ENCODE measurements around the gene SERGEF.

Gene SERGEF

DNA sequence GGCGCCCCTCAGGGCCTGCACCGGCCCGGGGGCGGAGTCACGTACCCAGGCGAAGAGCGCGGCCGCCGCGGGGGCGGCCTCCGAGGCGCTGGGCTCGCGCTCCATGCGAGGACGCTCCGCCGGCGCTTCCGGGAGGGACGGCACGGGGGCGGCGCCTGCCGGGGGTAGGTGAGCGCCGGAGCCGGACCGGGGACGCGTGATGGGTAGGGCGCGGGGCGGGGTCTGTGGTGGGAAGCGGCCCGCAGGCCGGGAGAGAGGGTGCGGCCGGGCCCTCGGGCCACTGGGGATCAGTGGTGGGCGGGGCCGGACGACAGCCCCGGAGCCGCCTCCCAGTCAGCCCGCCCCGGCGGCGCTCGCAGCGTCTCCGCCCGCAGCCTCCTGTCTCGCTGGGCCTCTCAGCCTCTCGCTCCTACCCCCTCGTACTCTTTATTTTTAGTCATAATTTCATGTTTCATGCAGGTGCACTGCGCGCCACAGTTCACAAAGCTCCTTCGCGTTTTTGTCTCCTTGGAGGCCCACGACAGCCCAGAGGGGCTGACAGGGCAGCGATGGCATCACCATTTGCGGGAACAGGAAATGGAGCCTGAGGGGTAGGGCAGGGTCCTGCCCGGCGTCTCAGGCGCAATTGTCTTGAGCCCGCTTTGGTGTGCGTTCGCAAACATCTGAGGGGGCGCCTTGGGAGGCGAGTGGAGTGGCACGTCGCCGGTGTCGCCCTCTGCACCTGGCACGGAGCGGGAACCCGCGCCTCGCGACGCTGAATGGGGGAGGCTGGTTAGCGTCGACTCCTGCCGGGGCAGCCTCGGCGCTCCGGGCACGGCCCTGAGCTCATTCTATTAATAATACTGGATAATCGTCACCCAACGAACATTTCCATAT lies at the start of gene SERGEF:
Gene SERGEF, minus strand, starts transcription at position 142 of the 876 bp plus-strand sequence. Its CDS starts 37 bp downstream, at position 105.
- DNase-seq, result peak; percentile 94

DNA sequence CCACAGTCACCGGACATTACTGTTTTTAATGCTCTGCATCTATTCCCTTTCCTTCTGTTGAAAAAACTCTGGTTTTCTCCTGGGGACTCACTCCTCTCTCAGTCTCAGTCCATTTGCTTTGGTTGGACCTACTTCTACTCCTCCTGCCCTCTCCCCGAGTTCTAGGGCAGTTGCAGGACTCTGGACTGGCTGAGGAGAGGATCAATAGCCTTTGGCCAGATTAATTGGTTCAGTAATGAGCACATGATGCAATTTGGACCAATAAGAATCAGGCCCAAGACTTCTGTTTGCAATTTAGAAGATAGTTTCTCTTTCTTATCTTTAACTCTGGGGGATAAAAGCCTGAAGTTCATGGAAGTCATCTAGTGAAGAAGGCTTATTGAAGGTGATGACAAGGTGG lies 48.5 kb upstream of the SERGEF start:
- no peak for DNase-seq

DNA sequence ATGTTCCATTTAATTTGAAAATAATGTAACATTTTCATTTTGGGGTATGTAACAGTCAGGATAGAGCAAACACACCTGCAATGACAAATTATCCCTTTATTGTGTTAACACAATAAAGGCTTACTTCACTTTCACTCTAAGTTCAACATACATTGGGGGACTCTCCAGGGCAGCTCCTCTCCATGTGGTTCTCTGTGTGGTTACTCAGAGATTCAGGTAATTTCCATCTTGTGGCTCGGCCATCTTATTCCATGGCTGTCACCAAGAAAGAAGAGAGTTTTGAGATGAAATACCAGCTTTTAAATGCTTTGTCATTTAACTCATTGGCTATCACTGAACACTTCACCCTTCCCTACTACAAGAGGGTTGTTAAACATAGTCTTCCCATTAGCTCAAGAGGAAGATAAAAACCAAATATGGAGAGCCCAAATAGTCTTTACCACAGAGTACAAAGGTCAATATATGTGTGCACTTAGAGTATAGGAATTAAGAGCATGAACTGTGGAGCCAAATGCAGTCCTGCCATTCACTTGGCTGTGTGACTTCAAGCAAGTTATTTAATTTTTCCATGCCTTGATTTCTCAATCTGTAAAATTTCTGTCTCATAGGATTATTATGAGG lies 43.8 kb upstream of the SERGEF start:
- no peak for DNase-seq

DNA sequence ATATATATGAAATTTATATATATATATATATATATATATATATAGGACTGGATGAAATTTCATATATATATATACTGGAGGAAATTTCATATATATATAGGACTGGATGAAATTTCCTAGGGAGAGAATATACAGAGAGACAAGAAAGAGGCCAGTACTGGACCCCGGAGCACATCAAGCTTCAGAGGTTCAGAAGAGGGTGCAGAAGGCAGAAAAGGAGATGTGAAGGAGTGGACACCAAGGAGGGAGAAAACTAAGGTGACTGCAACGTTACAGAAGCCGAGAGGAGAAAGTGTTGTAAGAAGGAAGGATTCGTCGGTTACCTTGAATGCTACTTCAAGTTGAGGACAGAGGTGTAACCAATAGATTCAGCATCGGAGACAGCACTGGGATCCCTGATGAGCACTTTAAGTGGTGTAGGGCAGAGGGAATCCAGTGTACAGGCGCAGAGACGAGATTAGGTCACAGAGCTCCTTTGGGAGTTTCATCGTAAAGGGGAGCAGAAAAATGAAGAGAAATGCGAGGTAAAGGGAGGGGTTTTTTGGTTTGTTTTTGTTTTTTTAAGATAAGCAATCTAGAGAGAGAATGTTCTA lies 41.8 kb upstream of the SERGEF start:
- DNase-seq, result no peak

DNA sequence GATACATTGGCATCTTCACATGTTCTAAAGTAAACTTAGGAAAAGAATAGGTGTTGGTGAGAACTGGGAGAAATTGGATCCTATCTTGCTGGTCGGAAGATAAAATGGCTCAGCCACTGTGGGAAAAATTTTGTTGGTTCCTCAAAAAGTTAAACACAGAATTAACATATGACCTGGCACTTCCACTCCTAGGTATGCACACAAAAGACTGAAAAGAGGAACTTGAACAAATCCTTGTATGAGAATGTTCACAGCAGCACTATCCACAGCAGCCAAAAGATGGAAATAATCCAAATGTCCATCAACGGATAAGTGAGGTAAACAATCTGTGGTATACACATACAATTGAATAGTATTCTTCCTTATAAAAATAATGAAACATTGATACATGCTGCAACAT lies 38.0 kb upstream of the SERGEF start:
- DNase-seq, result no peak

DNA sequence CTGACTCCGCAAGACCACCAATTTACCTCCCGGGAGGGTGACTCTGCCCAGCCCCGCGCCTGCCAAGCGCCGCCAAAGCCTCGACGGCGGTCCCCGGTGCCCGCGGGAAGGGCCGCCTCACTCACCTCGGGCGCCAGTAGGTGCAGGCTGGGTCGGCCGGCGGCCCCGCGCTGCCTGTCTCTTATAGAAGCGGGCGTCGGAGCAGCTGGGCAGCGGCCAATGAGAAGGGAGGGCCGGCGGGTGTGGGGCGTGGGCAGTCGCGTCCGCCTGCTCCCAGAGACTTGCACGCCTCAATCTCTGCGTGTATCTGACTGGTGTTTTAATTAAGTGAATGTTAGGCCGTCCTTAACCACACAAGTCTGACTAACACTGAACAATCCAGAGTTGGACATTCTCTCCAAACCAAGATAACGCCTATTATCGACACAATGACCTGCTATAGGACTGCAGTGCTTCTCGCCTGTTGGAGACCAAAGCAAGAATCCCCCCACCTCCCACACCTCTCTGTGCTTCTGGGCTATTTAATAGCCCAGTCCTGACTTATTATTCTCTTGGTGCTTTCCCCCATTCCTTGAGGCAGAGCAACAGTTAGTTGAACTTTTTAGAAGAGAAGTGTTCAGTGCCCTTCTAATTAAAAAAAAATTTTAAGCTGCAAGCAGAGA lies 33.4 kb upstream of the SERGEF start, which contains the start of gene TPH1:
Gene TPH1, minus strand, starts transcription at position 154 of the 662 bp plus-strand sequence. CDS start 5,507 bp downstream, outside the sequence.
- DNase-seq, result no peak

DNA sequence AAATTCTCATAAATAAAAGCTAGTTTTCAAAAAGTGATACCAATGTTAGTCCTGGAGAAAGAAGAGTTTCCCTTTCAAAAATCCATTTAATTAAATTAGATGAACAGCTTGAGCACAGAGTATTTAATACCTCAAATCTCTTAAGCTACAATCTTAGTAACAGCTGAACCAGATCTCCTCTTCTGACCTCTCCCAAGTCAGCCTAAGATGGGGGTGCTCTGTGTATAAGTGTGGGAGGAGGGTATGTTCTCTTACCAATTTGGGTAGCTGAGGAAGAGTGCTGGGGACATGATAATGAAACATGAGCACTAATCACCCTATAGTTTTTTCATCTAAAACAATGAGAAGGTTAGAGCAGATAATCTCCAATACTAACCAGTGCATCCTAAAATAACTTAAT lies 23.6 kb upstream of the SERGEF start:
- no peak for DNase-seq

DNA sequence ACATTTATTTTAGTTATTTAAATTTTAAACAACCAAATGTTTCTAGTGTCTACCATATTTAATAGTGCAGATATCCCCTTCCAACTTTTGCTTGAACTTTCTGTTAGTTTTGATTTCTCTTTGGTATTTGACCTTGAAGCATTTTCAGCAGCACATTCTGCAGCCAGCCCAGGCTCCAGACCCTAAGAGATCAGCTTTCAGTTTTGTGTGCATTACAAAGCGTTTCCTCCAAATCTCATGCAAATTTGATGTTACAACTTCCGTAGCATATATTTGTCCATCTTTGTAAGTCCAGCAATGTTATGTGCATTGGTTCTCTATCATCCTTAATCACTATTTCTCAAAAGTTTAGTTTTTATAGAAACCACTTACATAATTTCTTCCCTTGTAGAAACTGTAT lies 14.6 kb upstream of the SERGEF start:
- no peak for DNase-seq

DNA sequence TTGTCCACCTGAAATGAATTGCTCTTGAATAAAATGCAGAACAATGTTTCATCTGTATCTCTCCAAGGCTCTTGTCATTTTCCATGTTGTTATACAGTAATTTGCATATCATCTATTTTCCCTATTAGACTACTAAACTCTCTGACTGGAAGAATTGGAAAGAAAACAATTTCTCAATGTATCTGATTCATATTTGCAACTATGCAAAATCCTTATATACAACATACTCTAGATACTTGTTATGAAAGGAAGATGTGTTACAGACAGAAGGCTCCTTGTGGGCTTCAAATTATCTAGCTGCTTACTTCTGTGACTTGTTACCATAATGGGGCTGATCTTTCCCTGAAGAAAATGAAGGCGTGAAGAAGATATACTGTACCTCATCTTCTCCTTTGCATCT lies 9.6 kb upstream of the SERGEF start:
- no peak for DNase-seq

DNA sequence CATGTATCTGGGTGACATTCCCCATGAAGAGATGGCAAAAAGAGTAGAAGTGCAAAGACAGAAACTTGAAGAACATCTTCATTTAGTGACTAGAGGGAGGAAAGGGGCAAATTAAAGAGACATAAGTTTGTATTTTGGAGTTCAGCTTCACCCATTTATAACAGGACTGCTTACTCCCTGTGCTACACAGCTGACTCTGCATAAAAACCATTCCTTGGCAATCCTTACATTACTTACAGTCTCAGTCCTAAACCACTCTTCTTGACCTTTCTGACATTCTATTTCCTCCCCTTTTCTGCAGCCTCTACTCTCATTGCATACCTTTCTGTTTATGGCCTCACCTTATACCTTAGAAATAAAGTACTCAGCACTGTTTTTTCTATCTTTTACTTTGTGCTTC lies 6.8 kb upstream of the SERGEF start:
- DNase-seq, result no peak

DNA sequence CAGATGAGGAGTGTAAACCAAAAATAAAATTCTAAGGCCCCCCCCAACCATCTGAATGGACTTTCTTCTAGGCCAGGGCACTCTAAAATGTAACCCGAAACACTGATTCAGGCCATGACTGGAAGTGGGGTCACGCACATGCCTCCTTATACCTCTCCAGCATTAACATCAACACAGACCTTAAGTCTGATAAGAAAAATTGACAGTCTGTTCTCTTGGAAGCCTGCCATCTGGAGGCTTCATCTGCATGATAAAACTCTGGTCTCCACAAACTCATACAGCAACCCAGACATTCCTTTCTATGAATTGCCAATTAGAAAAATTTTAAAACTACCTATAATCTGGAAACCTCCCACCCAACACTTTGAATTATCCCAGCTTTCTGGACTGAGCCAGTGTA lies 3.9 kb upstream of the SERGEF start:
- DNase-seq, result no peak

DNA sequence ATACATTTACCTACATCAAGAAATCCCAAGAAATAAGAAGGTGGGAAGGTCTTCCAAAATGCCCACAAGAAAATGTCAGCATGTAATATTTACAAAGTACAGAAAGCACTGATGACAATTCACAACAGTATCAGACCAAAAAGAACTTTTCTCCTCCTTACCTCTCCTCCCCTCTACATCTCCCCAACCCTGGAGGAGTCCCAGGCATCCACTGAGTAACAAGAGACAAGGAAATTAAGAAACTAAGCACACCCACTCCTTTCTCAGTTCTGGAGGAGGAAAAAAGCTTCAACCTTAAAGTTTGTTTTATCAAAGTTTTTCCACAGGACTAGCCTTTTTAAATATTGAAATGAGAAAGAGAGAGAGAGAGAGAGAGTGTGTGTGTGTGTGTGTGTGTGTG lies 2.0 kb upstream of the SERGEF start:
- DNase-seq, result no peak

DNA sequence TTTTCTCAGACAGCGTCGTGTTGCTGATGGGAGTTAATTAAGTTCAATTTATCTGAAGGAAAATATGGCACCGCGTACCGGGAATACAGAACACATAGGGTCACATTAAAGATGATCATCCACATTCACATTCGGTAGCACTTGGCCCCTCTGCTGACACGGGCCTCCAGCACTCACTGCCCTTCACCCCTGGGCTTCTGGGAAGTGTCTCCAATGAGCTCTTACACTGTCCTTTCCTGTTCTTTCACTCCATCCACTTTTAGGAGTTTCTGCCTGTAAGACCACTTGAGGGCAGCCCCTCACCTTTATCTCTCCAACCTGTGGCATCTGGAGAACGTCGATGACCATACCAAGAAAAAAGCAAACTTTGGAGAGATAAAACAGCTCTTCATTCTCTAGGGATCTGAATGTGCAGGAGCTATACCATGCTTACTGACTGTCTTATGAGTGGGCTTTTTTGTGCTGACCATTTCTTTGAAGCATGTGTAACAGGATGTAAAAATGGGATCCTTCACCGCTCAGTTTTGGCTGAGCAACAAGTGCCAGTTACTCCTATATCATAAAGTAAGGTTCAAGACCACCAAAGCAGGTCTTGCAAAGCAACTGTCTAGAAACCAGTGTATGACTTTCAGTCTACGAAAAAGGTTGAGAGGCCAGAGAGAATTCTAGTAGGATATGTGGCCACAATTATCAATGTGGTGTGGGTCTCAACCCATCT lies 1.1 kb upstream of the SERGEF start:
- DNase-seq, result no peak

DNA sequence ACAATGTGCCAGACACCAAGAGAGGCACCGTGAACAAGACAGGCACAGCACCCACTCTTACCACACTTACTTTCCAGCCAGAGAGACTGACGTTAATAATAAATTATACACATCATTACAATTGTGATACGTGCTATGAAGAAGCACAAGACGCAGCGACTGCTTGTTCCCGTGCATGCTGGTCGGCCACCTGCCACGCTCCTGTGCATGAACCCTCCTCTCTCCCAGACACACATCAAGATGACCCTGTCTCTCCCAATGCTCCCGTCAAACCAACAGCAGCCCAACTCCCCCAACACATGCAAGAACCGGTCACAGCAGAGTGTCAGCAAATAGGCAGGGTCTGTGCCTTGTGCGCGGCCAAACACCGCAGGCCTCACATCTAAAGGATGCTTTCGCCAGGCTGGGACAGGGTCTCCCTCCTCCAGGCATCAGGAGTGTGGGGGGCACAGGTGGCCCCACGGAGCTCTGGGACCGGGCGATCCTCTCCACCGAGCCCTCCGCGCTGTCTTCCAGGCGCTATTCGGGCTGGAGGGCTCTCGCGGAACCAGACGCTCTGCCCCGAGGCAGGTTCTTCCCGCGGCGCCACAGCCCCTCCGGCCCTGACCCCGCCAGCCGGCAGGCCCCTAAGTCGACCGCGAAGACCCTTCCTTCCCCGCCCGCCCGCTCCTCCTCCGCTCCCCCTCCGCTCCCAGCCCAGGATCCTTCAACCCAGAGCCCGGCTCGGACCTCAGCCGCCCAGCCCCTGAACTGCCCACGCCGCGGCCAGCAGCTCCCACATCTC lies 533 bp downstream of the SERGEF start:
- DNase-seq, result no peak

DNA sequence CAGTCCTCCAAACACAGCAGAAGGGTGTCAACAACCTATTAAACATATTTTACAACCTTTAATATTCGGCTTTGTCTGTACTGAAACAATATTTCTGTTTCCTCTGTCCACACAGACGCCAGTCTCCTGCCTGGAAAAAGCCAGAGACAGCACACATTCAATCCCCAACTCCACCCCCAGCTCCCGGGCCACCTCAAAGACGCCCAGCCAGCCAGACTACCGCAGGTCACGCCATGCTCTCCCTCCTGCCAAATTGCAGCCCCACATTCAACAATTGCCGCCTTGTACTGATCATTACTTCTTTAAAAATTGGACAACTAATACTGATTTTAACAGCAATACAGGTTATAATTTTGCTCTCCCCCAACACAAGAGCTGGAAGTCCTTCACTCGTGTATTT lies 1.2 kb downstream of the SERGEF start:
- DNase-seq, result no peak

DNA sequence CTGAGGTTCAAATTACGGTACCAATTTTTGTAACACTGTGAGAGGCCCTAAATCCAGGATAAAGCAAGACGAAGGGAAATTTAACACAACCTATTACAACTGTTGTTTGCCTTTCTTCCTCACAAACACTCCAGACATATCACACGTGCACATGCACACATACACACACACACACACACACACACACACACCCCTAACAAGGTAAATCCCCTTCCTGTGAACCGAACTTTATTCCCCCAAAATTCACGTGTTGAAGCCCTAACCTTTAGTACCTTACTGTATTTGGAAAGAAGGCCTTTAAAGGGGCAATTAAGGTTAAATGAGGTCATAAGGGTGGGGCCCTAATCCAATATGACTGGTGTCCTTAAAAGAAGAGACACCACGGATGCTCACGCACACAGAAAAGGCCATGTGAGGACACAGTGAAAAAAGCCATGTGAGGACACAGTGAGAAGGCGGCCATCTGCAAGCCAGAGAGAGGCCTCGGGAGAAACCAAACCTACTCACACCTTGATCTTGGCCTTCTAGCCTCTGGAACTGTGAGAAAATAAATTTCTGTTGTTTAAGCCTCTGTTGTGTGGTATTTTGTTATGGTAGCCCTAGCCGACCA lies 1.8 kb downstream of the SERGEF start:
- no peak for DNase-seq

DNA sequence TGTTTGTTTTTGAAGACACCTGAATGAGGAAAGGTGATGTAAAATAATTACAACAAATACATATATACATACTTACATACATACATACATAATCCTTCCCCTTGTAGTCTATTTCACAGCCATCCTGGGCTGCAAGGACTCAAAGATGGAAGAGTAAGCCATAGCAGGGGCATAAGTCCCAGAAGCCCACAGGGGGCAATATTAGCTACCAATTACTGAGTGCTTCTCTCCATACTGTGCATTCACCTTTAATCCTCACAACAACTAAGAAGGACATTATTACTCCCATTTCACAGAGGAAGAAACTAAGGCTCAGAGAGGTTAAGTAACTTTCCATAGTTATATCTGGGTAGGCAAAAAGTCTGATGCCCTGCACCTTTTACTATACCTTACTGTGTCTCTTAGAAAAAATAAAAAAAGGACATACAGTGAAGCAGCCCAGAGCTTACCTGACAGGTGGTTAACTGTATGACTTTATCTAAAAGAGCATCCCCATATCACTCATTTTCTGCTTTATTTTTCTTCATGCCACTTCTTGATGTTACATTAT lies 2.7 kb downstream of the SERGEF start:
- DNase-seq, result no peak

DNA sequence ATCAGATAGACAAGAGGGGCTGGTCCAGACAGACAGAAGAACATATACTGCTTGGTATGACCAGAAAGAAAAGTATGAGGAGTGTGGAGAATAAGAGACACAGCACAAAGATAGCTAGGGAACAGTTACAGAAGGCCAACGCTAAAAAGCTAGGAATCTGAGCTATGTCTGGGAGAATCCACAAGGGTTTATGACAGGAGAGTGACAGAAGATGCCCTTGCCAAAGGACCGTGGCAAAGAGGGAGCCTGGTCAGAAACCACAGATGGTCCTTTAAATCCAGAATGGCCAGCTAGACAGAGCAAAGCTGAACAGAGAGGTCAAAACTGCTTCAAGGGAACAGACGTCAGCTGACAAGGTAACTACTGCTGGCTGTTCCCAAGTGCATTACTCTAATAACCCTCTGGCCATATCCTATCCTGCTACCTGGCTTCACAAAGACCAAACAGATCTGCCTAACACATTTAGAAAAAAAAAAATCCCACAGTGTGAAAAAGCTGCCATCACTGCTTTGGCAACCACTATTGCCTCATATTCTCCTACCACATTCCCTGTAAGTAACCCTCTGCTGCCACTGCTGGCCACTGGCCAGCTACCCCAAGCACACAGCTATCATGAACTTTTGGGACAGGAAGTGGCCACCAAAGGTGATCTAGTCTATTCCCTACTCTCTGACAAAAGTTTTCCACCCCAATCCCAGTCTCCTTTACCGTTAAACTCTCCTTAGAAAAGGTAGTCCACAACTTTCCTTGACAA lies 7.3 kb downstream of the SERGEF start:
- DNase-seq, result peak; percentile 23

DNA sequence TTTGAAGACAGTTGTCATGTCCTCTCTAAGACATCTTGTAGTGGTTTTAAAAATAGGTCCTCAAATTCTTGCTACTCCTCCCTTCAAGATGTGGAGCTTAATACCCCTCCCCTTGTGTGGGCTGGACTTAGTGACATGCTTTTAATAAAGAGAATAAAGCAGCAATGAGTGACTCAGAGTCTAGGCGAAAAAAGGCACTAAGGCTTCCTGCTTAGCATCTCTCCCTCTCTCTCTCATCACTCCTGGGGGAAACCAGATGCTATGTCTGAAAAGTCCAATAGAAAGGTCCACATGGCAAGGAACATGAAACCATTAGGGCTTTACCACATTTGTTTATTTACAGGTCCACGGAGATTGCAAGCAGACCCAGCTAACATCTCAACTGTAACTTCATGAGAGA lies 11.7 kb downstream of the SERGEF start:
- DNase-seq, result no peak

DNA sequence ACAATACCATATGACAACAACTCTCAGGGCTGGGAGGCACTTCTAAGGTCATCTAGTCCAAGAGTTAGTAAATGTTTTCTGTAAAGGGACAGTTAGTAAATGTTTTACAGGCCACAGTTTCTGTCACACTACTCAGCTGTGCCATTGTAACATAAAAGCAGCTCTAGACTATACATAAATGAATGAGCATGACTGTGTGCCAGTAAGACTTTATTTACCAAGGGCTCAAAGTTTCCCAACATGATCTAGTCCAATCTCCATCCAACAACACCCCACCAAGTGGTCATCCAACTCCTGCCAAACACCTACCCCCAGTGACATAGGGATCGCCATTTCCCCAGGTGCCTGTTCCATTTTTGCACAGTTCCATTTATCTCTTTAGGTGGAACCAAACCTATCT lies 12.1 kb downstream of the SERGEF start:
- DNase-seq, result no peak

All from inflammatory macrophage treated with lipopolysaccharide for 4 hours (primary cell).